Transverse colon (tissue), 4 donors: ENCODE data around the gene NCK1.

Experiments
- POLR2AphosphoS5 ChIP-seq, 3 donors: sonication (generic); formaldehyde crosslinking; IDR thresholded peaks; one replicate each; pipeline ENCODE4 v1.6.1; 2016; ENCODE audit warnings: antibody characterized with exemption in 3 of 3
- TF ChIP-seq, protein P1 (sequence below), 5 experiments: fragments of 200-600 bp in 3 of 5; fragments of 450-650 bp in 2 of 5; sonication (generic) in 3 of 5; IDR thresholded peaks; 1 replicate in 2 of 5; 2 replicates in 3 of 5; pipeline ENCODE4 v1.5.1; 2016 to 2017; ENCODE audit warnings: antibody characterized with exemption in 5 of 5, inconsistent platforms in 3 of 5, mild to moderate bottlenecking in 2 of 5, moderate library complexity in 1 of 5

- TF ChIP-seq, protein P1, sequence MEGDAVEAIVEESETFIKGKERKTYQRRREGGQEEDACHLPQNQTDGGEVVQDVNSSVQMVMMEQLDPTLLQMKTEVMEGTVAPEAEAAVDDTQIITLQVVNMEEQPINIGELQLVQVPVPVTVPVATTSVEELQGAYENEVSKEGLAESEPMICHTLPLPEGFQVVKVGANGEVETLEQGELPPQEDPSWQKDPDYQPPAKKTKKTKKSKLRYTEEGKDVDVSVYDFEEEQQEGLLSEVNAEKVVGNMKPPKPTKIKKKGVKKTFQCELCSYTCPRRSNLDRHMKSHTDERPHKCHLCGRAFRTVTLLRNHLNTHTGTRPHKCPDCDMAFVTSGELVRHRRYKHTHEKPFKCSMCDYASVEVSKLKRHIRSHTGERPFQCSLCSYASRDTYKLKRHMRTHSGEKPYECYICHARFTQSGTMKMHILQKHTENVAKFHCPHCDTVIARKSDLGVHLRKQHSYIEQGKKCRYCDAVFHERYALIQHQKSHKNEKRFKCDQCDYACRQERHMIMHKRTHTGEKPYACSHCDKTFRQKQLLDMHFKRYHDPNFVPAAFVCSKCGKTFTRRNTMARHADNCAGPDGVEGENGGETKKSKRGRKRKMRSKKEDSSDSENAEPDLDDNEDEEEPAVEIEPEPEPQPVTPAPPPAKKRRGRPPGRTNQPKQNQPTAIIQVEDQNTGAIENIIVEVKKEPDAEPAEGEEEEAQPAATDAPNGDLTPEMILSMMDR (IDR thresholded peaks at IDR 0.05), result no peak
- TF ChIP-seq POLR2AphosphoS5 (IDR thresholded peaks at IDR 0.05), result no peak
Measured at GRCh38 chr3:136992115-136992514, 130.1 kb downstream of the NCK1 start.
